Neuronal stem cell (in vitro differentiated cells): ENCODE data around the gene WWOX.

Experiments used
- DNase-seq: peaks from one replicate; pipeline ENCODE4 v3.0.0-alpha.2; 2013; ENCODE audit warnings: low spot score
- H2AFZ ChIP-seq: one replicate; pipeline ENCODE4 v1.6.1; 2013; ENCODE audit warnings: mild to moderate bottlenecking, low read length, inconsistent platforms
- H2AK5ac ChIP-seq: 2 replicates; pipeline ENCODE4 v1.6.1; 2013; ENCODE audit warnings: low read depth, mild to moderate bottlenecking, inconsistent platforms, low read length, moderate library complexity, mixed read lengths
- H2BK120ac ChIP-seq: 2 replicates; pipeline ENCODE4 v1.6.1; 2013; ENCODE audit warnings: low read depth, mild to moderate bottlenecking, inconsistent platforms, low read length, moderate library complexity, mixed read lengths
- H2BK12ac ChIP-seq: one replicate; pipeline ENCODE4 v1.6.1; 2013; ENCODE audit warnings: low read length, inconsistent platforms
- H2BK15ac ChIP-seq: 2 replicates; pipeline ENCODE4 v1.6.1; 2013; ENCODE audit warnings: mild to moderate bottlenecking, low read length, inconsistent platforms, mixed read lengths
- H2BK5ac ChIP-seq: one replicate; pipeline ENCODE4 v1.6.1; 2013; ENCODE audit warnings: inconsistent platforms, mild to moderate bottlenecking, low read length, moderate library complexity
- H3K14ac ChIP-seq: one replicate; pipeline ENCODE4 v1.6.1; 2013; ENCODE audit warnings: low read length, inconsistent platforms
- H3K18ac ChIP-seq: 2 replicates; pipeline ENCODE4 v1.6.1; 2013; ENCODE audit warnings: low read length, inconsistent platforms
- H3K23ac ChIP-seq: 2 replicates; pipeline ENCODE4 v1.6.1; 2013; ENCODE audit warnings: low read depth, mild to moderate bottlenecking, mixed read lengths, low read length, inconsistent platforms; ENCODE audit not compliant: poor library complexity
- H3K27ac ChIP-seq: replicated peaks from 3 replicates; pipeline ENCODE4 v1.5.1; 2013; ENCODE audit warnings: low read length, inconsistent platforms
- H3K27me3 ChIP-seq, 3 experiments: 2 replicates each; pipeline ENCODE4 v1.6.1; 2013; ENCODE audit warnings: low read length in 3 of 3, mild to moderate bottlenecking in 2 of 3, inconsistent platforms in 1 of 3, low read depth in 1 of 3, mixed read lengths in 1 of 3, moderate library complexity in 1 of 3; ENCODE audit not compliant: control insufficient read depth in 3 of 3, insufficient read depth in 3 of 3
- H3K36me3 ChIP-seq, 2 donors: replicated peaks in 1 of 2; 2 replicates each; pipeline ENCODE4 v1.6.1; 2013; ENCODE audit warnings: low read length in 2 of 2; ENCODE audit not compliant: control insufficient read depth in 2 of 2, insufficient read depth in 2 of 2
- H3K4ac ChIP-seq: 2 replicates; pipeline ENCODE4 v1.6.1; 2013; ENCODE audit warnings: inconsistent platforms, mild to moderate bottlenecking, low read length, moderate library complexity
- H3K4me1 ChIP-seq, 2 donors: 1 replicate in 1 of 2; 2 replicates in 1 of 2; pipeline ENCODE4 v1.6.1; 2013; ENCODE audit warnings: low read length in 2 of 2, low read depth in 1 of 2; ENCODE audit not compliant: control insufficient read depth in 2 of 2, insufficient read depth in 1 of 2
- H3K4me2 ChIP-seq: one replicate; pipeline ENCODE4 v1.6.1; 2013; ENCODE audit warnings: mild to moderate bottlenecking, low read length, inconsistent platforms; ENCODE audit not compliant: insufficient read depth, poor library complexity, severe bottlenecking
- H3K4me3 ChIP-seq, 2 donors: 2 replicates each; pipeline ENCODE4 v1.5.1; 2013; ENCODE audit warnings: low read length in 2 of 2, mild to moderate bottlenecking in 2 of 2, inconsistent platforms in 1 of 2, moderate library complexity in 1 of 2
- H3K79me1 ChIP-seq: one replicate; pipeline ENCODE4 v1.6.1; 2013; ENCODE audit warnings: low read depth, mild to moderate bottlenecking, inconsistent platforms, low read length, moderate library complexity
- H3K9ac ChIP-seq: one replicate; pipeline ENCODE4 v1.6.1; 2013; ENCODE audit warnings: mild to moderate bottlenecking, low read depth, low read length, inconsistent platforms; ENCODE audit not compliant: poor library complexity
- H3K9me3 ChIP-seq, 2 donors: replicated peaks in 1 of 2; 2 replicates each; pipeline versions ENCODE3 to v1.6.1; 2013; ENCODE audit warnings: low read length in 2 of 2, mild to moderate bottlenecking in 2 of 2, inconsistent platforms in 1 of 2, low read depth in 1 of 2, mixed read lengths in 1 of 2, moderate library complexity in 1 of 2; ENCODE audit not compliant: control insufficient read depth in 2 of 2, insufficient read depth in 1 of 2
- H4K8ac ChIP-seq: one replicate; pipeline ENCODE4 v1.6.1; 2013; ENCODE audit warnings: low read depth, mild to moderate bottlenecking, inconsistent platforms, low read length, moderate library complexity
- H4K91ac ChIP-seq: one replicate; pipeline ENCODE4 v1.6.1; 2013; ENCODE audit warnings: low read length, low read depth, mild to moderate bottlenecking, inconsistent platforms; ENCODE audit not compliant: poor library complexity
- WGBS, 2 donors: extraction: QIAGEN DNeasy Blood & Tissue Kit; methylation state at CpG; one replicate each; pipeline ENCODE4 v1.1.7; 2013; ENCODE audit warnings: missing lambda C conversion rate in 2 of 2, mixed read lengths in 1 of 2; ENCODE audit not compliant: insufficient read length in 2 of 2, insufficient replicate concordance in 1 of 2; ENCODE audit errors: extremely low coverage in 2 of 2; 5-methylcytosine and 5-hydroxymethylcytosine counted together

The WWOX gene

GRCh38 chr16:78192734-78193488 lies 93.5 kb downstream of the WWOX start:
- Histone ChIP-seq H4K91ac (no peak overlapping the region), H3K36me3 (no peaks in the 10 kb centered on the region), H3K9ac (no peak overlapping the region), H2BK12ac (no peak overlapping the region), H2AFZ (no peak overlapping the region), H2BK120ac (no peak overlapping the region), H3K27me3 (no peaks in the 10 kb centered on the region), H3K4me3 (no peak overlapping the region), H3K14ac (no peak overlapping the region), H2BK15ac (no peak overlapping the region), H4K8ac (no peak overlapping the region), H3K4ac (no peak overlapping the region), H3K79me1 (peaks cover 1% of the 10 kb centered on the region), H2AK5ac (no peak overlapping the region), H3K18ac (no peak overlapping the region), H3K9me3 (no peaks in the 10 kb centered on the region), H3K27ac (no peak overlapping the region), H3K4me2 (no peak overlapping the region), H3K4me1 (no peaks in the 10 kb centered on the region), H2BK5ac (no peak overlapping the region), H3K23ac (no peak overlapping the region)
- DNase-seq, result no peak
- WGBS, 2 donors, result no CpG with 5 or more reads among the region's 9 CpGs

GRCh38 chr16:78194948-78195347 lies 95.5 kb downstream of the WWOX start:
- Histone ChIP-seq H3K79me1 (peaks cover 1% of the 10 kb centered on the region), H3K23ac (no peak overlapping the region), H4K8ac (no peak overlapping the region), H3K27me3 (no peaks in the 10 kb centered on the region), H2BK15ac (no peak overlapping the region), H3K9ac (no peak overlapping the region), H3K36me3 (no peaks in the 10 kb centered on the region), H3K14ac (no peak overlapping the region), H3K4me2 (no peak overlapping the region), H3K4me3 (no peak overlapping the region), H3K4ac (no peak overlapping the region), H3K4me1 (no peaks in the 10 kb centered on the region), H3K18ac (no peak overlapping the region), H4K91ac (no peak overlapping the region), H2BK120ac (no peak overlapping the region), H2AFZ (no peak overlapping the region), H3K9me3 (no peaks in the 10 kb centered on the region), H2AK5ac (no peak overlapping the region), H2BK5ac (no peak overlapping the region), H2BK12ac (no peak overlapping the region), H3K27ac (no peak overlapping the region)
- DNase-seq, result no peak
- no CpG with 5 or more reads among the region's 3 CpGs for WGBS, 2 donors

- no peaks in the 10 kb centered on the region for H3K9me3 ChIP-seq
- H2AK5ac ChIP-seq, result no peak overlapping the region
- no peak for DNase-seq
- no peak overlapping the region for H2BK5ac ChIP-seq
- no peak overlapping the region for H3K4me2 ChIP-seq
- no peak overlapping the region for H2BK12ac ChIP-seq
- H3K27ac ChIP-seq, result no peak overlapping the region
- no peak overlapping the region for H3K14ac ChIP-seq
- no peak overlapping the region for H3K4ac ChIP-seq
- no peaks in the 10 kb centered on the region for H3K36me3 ChIP-seq
- H2BK15ac ChIP-seq, result no peak overlapping the region
- H3K27me3 ChIP-seq, result no peaks in the 10 kb centered on the region
- no CpG with 5 or more reads among the region's 4 CpGs for WGBS, 2 donors
- H3K18ac ChIP-seq, result no peak overlapping the region
- H3K23ac ChIP-seq, result no peak overlapping the region
- peaks cover 1% of the 10 kb centered on the region for H3K79me1 ChIP-seq
- H4K8ac ChIP-seq, result no peak overlapping the region
- no peak overlapping the region for H2AFZ ChIP-seq
- H3K4me3 ChIP-seq, result no peak overlapping the region
- no peaks in the 10 kb centered on the region for H3K4me1 ChIP-seq
- H4K91ac ChIP-seq, result no peak overlapping the region
- H2BK120ac ChIP-seq, result no peak overlapping the region
- H3K9ac ChIP-seq, result no peak overlapping the region
These were observed 96.3 kb downstream of the WWOX start for GRCh38 chr16:78195797-78196196.

GRCh38 chr16:78196502-78196901 lies 97.0 kb downstream of the WWOX start:
- H3K4me1 ChIP-seq, result no peaks in the 10 kb centered on the region
- no peak overlapping the region for H3K18ac ChIP-seq
- no peak overlapping the region for H4K8ac ChIP-seq
- no peak for DNase-seq
- H3K36me3 ChIP-seq, result no peaks in the 10 kb centered on the region
- H3K14ac ChIP-seq, result no peak overlapping the region
- no peak overlapping the region for H3K23ac ChIP-seq
- no peak overlapping the region for H3K9ac ChIP-seq
- no peaks in the 10 kb centered on the region for H3K27me3 ChIP-seq
- H2BK120ac ChIP-seq, result no peak overlapping the region
- WGBS, 2 donors, result no CpG with 5 or more reads among the region's 2 CpGs
- no peak overlapping the region for H2AK5ac ChIP-seq
- no peaks in the 10 kb centered on the region for H3K9me3 ChIP-seq
- no peak overlapping the region for H4K91ac ChIP-seq
- H3K79me1 ChIP-seq, result peaks cover 1% of the 10 kb centered on the region
- H3K4me3 ChIP-seq, result no peak overlapping the region
- H2BK12ac ChIP-seq, result no peak overlapping the region
- H3K27ac ChIP-seq, result no peak overlapping the region
- H2AFZ ChIP-seq, result no peak overlapping the region
- no peak overlapping the region for H3K4ac ChIP-seq
- no peak overlapping the region for H2BK15ac ChIP-seq
- H3K4me2 ChIP-seq, result no peak overlapping the region
- no peak overlapping the region for H2BK5ac ChIP-seq
